HG03571 (cell line): Measurements from ENCODE around the gene CD300A.
"Not testable (repeated sequence)": the region's sequence is repeated elsewhere in the genome, so short reads cannot be mapped to it uniquely, and the experiment has no call there.

Experiments
- ATAC-seq: cut with Tn5 transposase; IDR thresholded peaks from one replicate; pipeline ENCODE4 v1.9.1; 2021; ENCODE audit not compliant: unreplicated experiment

The CD300A gene

GRCh38 chr17:74478420-74479100 lies 12.1 kb downstream of the CD300A start:
- ATAC-seq = no peak

GRCh38 chr17:74480290-74480689 lies 13.9 kb downstream of the CD300A start:
- ATAC-seq = no peak

- no peak for ATAC-seq
Observed at GRCh38 chr17:74481621-74482020, 15.2 kb downstream of the CD300A start.

GRCh38 chr17:74484066-74484465 lies 17.6 kb downstream of the CD300A start:
- no peak for ATAC-seq

- ATAC-seq = no peak
Observed at GRCh38 chr17:74485022-74485743, 18.7 kb downstream of the CD300A start.

GRCh38 chr17:74485841-74486240 lies 19.4 kb downstream of the CD300A start:
- no peak for ATAC-seq

GRCh38 chr17:74488276-74488675 lies 21.8 kb downstream of the CD300A start:
- ATAC-seq = not testable (repeated sequence)

GRCh38 chr17:74490716-74491115 lies 24.3 kb downstream of the CD300A start:
- no peak for ATAC-seq

GRCh38 chr17:74491626-74492025 lies 25.2 kb downstream of the CD300A start:
- ATAC-seq = no peak

- peak; percentile 57 for ATAC-seq
Observed at GRCh38 chr17:74493331-74493833, 26.9 kb downstream of the CD300A start.

GRCh38 chr17:74497471-74497870 lies 31.0 kb downstream of the CD300A start:
- ATAC-seq = no peak

GRCh38 chr17:74499992-74500391 lies 33.6 kb downstream of the CD300A start:
- no peak for ATAC-seq

GRCh38 chr17:74502861-74503260 lies 36.4 kb downstream of the CD300A start:
- no peak for ATAC-seq

GRCh38 chr17:74503949-74504348 lies 37.5 kb downstream of the CD300A start:
- ATAC-seq = not testable (repeated sequence)

GRCh38 chr17:74508156-74508555 lies 41.7 kb downstream of the CD300A start:
- no peak for ATAC-seq

- no peak for ATAC-seq
Observed at GRCh38 chr17:74512036-74512435, 45.6 kb downstream of the CD300A start.

- no peak for ATAC-seq
Observed at GRCh38 chr17:74512624-74513091, 46.2 kb downstream of the CD300A start.

GRCh38 chr17:74513987-74514631 lies 47.7 kb downstream of the CD300A start:
- no peak for ATAC-seq

- ATAC-seq = no peak
Observed at GRCh38 chr17:74514632-74515334, 48.3 kb downstream of the CD300A start.

- no peak for ATAC-seq
Observed at GRCh38 chr17:74515941-74516340, 49.5 kb downstream of the CD300A start.
